HepG2 (cell line): Measurements from ENCODE around the gene C20orf96. TPM values are rescaled to one million over a fixed set of nuclear protein-coding genes. Genes with fewer than 3 reads are reported as not detected.

Experiments
- ARNTL ChIP-seq: sonication (generic); formaldehyde crosslinking; IDR thresholded peaks from 2 replicates; pipeline ENCODE4 v1.4.0; 2020; ENCODE audit warnings: mild to moderate bottlenecking, missing genetic modification reagents
- GABPB1 ChIP-seq: IDR thresholded peaks from 2 replicates; pipeline ENCODE4 v1.6.1; 2016; ENCODE audit warnings: mild to moderate bottlenecking, missing genetic modification reagents, moderate library complexity, missing compliant biosample characterization
- GPN1 ChIP-seq: sonication (generic); formaldehyde crosslinking; IDR thresholded peaks from 2 replicates; pipeline ENCODE4 v1.5.1; 2020; ENCODE audit warnings: missing genetic modification reagents, borderline replicate concordance
- PHB2 ChIP-seq: fragments of 450-650 bp; IDR thresholded peaks from 2 replicates; pipeline ENCODE4 v1.6.1; 2018; ENCODE audit not compliant: partially characterized antibody
- SMAD9 ChIP-seq: sonication (generic); formaldehyde crosslinking; IDR thresholded peaks from 2 replicates; pipeline ENCODE4 v1.5.1; 2020; ENCODE audit warnings: mild to moderate bottlenecking, missing genetic modification reagents
- SMARCC2 ChIP-seq: fragments of 450-650 bp; IDR thresholded peaks from 2 replicates; pipeline ENCODE4 v1.6.1; 2017; ENCODE audit warnings: antibody characterized with exemption, mild to moderate bottlenecking
- SUZ12 ChIP-seq: fragments of 150-350 bp; IDR thresholded peaks from 2 replicates; pipeline ENCODE4 v1.6.1; 2014; ENCODE audit warnings: low read depth, low read length
- TOPORS ChIP-seq: sonication (generic); formaldehyde crosslinking; IDR thresholded peaks from 2 replicates; pipeline ENCODE4 v1.8.0; 2023; ENCODE audit warnings: mild to moderate bottlenecking, missing genetic modification reagents
- U2AF1 ChIP-seq: fragments of 200-400 bp; formaldehyde crosslinking; optimal IDR thresholded peaks from 2 replicates; pipeline ENCODE3; 2017; ENCODE audit warnings: mild to moderate bottlenecking, low read depth, low read length
- ZFP90 ChIP-seq: sonication (generic); formaldehyde crosslinking; IDR thresholded peaks from 2 replicates; pipeline ENCODE4 v1.8.0; 2022; ENCODE audit warnings: missing genetic modification reagents, mild to moderate bottlenecking, inconsistent platforms, borderline replicate concordance
- ZNF251 ChIP-seq: sonication (generic); formaldehyde crosslinking; IDR thresholded peaks from 2 replicates; pipeline ENCODE4 v1.9.0; 2021; ENCODE audit warnings: mild to moderate bottlenecking, missing genetic modification reagents
- ZNF350 ChIP-seq: sonication (generic); formaldehyde crosslinking; IDR thresholded peaks from 2 replicates; pipeline ENCODE4 v1.4.0; 2020; ENCODE audit warnings: mild to moderate bottlenecking, low read depth, missing genetic modification reagents, borderline replicate concordance
- ZNF510 ChIP-seq: sonication (generic); formaldehyde crosslinking; IDR thresholded peaks from 2 replicates; pipeline ENCODE4 v1.4.0; 2020; ENCODE audit warnings: low read depth, mild to moderate bottlenecking, missing genetic modification reagents
- ZNF674 ChIP-seq: sonication (generic); formaldehyde crosslinking; IDR thresholded peaks from 2 replicates; pipeline ENCODE4 v1.5.0; 2020; ENCODE audit warnings: low read depth, mild to moderate bottlenecking, missing genetic modification reagents
- polyA plus RNA-seq, 8 experiments: library from polyadenylated mRNA; depleted of rRNA in 3 of 8; stranded (reverse) in 7 of 8; unstranded in 1 of 8; fragments of >200 nt; fragmentation: Illumina TruSeq in 4 of 8; extraction: Trizol in 4 of 8; gene quantifications; 2 replicates each; pipeline versions ENCODE4 v1.2.1 to v1.2.3, GENCODE V29; 2011 to 2016; ENCODE audit warnings: low read depth in 4 of 8, missing spikeins in 1 of 8, mixed read lengths in 1 of 8; ENCODE audit not compliant: insufficient read depth in 1 of 8
- total RNA-seq, 5 experiments: library from RNA; depleted of rRNA; stranded (reverse); fragments of >200 nt; fragmentation: Illumina TruSeq; extraction: Trizol; gene quantifications; 2 replicates each; pipeline ENCODE4 v1.2.3, GENCODE V29; 2016; ENCODE audit warnings: low read depth in 1 of 5
- TF ChIP-seq, protein P1 (sequence below): sonication (generic); formaldehyde crosslinking; IDR thresholded peaks from 2 replicates; pipeline ENCODE4 v1.5.0; 2020; ENCODE audit warnings: missing genetic modification reagents, mild to moderate bottlenecking, borderline replicate concordance
- TF ChIP-seq, protein P2 (sequence below): sonication (generic); formaldehyde crosslinking; IDR thresholded peaks from 2 replicates; pipeline ENCODE4 v1.5.1; 2020; ENCODE audit warnings: mild to moderate bottlenecking, missing genetic modification reagents, borderline replicate concordance
- TF ChIP-seq, protein P3 (sequence below): sonication (generic); formaldehyde crosslinking; IDR thresholded peaks from 2 replicates; pipeline ENCODE4 v1.5.0; 2020; ENCODE audit warnings: mild to moderate bottlenecking, missing genetic modification reagents, moderate library complexity
- TF ChIP-seq, protein P4 (sequence below): sonication (generic); formaldehyde crosslinking; IDR thresholded peaks from 2 replicates; pipeline ENCODE4 v1.5.1; 2020; ENCODE audit warnings: mild to moderate bottlenecking, missing genetic modification reagents, borderline replicate concordance

The C20orf96 gene
- total and polyA plus RNA-seq, 2 of the 13 experiments (the other 11 are each of a cell fraction or from before 2014, with no cell fraction given): 3.8 to 20.6 TPM

DNA sequence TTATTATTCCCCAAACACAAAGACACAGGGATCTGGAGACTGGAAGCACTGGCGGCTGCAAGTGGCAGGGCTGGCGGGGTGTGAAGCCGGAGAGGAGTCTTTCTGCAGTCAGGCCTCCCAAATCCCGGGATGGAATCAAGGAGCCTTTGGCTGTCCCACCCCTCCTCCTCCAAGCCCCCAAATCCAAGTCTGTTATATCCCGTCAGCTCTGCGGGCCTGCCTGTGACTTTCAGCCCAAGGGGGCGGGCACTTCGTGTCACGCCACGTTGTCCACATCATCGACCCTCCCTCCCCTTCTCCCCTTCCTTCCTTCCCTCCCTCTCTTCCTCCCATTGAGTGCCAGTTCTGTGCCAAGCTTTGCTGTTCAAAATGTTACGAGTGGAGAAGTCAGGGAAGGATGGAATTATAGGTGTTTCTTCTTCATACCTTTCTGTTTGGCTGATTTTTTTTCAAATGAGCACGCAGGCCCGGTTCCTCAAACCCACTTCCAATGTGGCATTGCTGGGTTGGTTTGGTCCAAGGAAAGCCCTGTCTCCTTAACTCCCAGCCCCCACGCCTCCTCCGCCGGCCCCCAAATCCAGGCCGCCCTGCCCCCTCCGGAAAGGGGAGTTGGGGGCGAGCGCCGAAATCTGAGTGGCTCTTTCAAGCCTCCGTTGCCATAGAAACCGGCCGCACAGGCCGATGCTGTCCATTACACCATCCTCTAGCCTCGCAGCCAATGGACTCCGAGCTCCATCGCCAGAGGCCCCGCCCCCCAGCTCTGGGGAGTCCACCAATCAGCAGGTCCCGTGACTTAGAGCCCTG is 19.5 kb upstream of the C20orf96 start (continued):
- TF ChIP-seq, protein P1, sequence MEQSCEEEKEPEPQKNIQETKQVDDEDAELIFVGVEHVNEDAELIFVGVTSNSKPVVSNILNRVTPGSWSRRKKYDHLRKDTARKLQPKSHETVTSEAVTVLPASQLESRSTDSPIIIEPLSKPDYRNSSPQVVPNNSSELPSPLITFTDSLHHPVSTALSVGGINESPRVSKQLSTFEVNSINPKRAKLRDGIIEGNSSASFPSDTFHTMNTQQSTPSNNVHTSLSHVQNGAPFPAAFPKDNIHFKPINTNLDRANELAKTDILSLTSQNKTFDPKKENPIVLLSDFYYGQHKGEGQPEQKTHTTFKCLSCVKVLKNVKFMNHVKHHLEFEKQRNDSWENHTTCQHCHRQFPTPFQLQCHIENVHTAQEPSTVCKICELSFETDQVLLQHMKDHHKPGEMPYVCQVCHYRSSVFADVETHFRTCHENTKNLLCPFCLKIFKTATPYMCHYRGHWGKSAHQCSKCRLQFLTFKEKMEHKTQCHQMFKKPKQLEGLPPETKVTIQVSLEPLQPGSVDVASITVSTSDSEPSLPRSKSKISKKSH (CRISPR knock-in tag): peak; percentile 92
- no peak for TF ChIP-seq GPN1 (CRISPR knock-in tag)
- TF ChIP-seq ARNTL (CRISPR knock-in tag): no peak; the same call in 1 of the 2 replicates
- no peak for TF ChIP-seq PHB2
- no peak for TF ChIP-seq SMAD9 (CRISPR knock-in tag)
- TF ChIP-seq, protein P2, sequence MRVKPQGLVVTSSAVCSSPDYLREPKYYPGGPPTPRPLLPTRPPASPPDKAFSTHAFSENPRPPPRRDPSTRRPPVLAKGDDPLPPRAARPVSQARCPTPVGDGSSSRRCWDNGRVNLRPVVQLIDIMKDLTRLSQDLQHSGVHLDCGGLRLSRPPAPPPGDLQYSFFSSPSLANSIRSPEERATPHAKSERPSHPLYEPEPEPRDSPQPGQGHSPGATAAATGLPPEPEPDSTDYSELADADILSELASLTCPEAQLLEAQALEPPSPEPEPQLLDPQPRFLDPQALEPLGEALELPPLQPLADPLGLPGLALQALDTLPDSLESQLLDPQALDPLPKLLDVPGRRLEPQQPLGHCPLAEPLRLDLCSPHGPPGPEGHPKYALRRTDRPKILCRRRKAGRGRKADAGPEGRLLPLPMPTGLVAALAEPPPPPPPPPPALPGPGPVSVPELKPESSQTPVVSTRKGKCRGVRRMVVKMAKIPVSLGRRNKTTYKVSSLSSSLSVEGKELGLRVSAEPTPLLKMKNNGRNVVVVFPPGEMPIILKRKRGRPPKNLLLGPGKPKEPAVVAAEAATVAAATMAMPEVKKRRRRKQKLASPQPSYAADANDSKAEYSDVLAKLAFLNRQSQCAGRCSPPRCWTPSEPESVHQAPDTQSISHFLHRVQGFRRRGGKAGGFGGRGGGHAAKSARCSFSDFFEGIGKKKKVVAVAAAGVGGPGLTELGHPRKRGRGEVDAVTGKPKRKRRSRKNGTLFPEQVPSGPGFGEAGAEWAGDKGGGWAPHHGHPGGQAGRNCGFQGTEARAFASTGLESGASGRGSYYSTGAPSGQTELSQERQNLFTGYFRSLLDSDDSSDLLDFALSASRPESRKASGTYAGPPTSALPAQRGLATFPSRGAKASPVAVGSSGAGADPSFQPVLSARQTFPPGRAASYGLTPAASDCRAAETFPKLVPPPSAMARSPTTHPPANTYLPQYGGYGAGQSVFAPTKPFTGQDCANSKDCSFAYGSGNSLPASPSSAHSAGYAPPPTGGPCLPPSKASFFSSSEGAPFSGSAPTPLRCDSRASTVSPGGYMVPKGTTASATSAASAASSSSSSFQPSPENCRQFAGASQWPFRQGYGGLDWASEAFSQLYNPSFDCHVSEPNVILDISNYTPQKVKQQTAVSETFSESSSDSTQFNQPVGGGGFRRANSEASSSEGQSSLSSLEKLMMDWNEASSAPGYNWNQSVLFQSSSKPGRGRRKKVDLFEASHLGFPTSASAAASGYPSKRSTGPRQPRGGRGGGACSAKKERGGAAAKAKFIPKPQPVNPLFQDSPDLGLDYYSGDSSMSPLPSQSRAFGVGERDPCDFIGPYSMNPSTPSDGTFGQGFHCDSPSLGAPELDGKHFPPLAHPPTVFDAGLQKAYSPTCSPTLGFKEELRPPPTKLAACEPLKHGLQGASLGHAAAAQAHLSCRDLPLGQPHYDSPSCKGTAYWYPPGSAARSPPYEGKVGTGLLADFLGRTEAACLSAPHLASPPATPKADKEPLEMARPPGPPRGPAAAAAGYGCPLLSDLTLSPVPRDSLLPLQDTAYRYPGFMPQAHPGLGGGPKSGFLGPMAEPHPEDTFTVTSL (CRISPR knock-in tag): 0 out of 2 replicates have a peak, but pooled peaks have one; percentile 61
- TF ChIP-seq, protein P3, sequence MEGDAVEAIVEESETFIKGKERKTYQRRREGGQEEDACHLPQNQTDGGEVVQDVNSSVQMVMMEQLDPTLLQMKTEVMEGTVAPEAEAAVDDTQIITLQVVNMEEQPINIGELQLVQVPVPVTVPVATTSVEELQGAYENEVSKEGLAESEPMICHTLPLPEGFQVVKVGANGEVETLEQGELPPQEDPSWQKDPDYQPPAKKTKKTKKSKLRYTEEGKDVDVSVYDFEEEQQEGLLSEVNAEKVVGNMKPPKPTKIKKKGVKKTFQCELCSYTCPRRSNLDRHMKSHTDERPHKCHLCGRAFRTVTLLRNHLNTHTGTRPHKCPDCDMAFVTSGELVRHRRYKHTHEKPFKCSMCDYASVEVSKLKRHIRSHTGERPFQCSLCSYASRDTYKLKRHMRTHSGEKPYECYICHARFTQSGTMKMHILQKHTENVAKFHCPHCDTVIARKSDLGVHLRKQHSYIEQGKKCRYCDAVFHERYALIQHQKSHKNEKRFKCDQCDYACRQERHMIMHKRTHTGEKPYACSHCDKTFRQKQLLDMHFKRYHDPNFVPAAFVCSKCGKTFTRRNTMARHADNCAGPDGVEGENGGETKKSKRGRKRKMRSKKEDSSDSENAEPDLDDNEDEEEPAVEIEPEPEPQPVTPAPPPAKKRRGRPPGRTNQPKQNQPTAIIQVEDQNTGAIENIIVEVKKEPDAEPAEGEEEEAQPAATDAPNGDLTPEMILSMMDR (CRISPR knock-in tag): 0 out of 2 replicates have a peak, but pooled peaks have one; percentile 3
- TF ChIP-seq ZNF251 (CRISPR knock-in tag): 0 out of 2 replicates have a peak, but pooled peaks have one; percentile 63
- no peak for TF ChIP-seq ZFP90 (CRISPR knock-in tag)
- no peak for TF ChIP-seq SUZ12
- TF ChIP-seq ZNF350 (CRISPR knock-in tag): no peak; the same call in 1 of the 2 replicates
- TF ChIP-seq GABPB1 (CRISPR knock-in tag): peak; percentile 58; the same call in 1 of the 2 replicates
- TF ChIP-seq ZNF674 (CRISPR knock-in tag): no peak
- TF ChIP-seq, protein P4, sequence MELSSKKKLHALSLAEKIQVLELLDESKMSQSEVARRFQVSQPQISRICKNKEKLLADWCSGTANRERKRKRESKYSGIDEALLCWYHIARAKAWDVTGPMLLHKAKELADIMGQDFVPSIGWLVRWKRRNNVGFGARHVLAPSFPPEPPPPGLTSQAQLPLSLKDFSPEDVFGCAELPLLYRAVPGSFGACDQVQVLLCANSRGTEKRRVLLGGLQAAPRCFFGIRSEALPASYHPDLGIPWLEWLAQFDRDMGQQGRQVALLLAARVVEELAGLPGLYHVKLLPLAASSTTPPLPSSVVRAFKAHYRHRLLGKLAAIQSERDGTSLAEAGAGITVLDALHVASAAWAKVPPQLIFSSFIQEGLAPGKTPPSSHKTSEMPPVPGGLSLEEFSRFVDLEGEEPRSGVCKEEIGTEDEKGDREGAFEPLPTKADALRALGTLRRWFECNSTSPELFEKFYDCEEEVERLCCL (CRISPR knock-in tag): 0 out of 2 replicates have a peak, but pooled peaks have one; percentile 74
- no peak for TF ChIP-seq SMARCC2
- TF ChIP-seq TOPORS (CRISPR knock-in tag): peak; percentile 21
- TF ChIP-seq ZNF510: 0 out of 2 replicates have a peak, but pooled peaks have one; percentile 31
- TF ChIP-seq U2AF1: no peak
